ENCODE data around the gene GGT5.
"Not testable (repeated sequence)": the region's sequence is repeated elsewhere in the genome, so short reads cannot be mapped to it uniquely, and the experiment has no call there.

GGT5 gene

GRCh38 chr22:24263479-24263878, 18.6 kb upstream of the GGT5 start:
- DNase-seq (ENCODE audit: low read depth in 3 of 3) = not testable (repeated sequence)

DNA sequence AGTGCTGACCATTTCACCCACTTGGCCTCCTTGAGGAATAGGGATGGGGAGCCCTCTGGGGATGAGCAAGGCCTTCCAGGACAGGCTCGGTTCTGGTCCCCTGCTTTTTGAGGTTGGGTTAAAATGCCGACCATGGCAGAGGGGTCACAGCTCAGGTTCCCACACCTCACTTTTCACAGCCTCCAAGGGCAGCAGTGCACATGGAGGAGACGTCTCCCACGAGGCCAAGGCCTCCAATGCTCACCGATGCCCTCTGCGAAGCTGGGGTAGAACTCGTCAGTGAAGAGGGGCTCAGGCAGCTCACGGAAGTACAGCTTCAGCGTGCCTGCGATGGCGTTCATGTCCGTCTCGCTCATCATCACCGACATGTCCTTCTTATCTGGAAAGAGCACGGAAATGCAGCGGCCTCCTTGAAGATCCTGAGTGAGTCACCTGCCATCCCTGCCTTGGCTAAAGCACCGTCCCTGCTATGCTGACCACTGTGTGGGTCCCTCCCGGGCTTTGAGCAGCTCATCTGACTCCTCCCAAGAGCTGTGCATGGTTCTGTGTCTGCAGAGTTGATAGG, 17.4 kb upstream of the GGT5 start:
- DNase-seq (ENCODE audit: low read depth in 3 of 3) = not testable (repeated sequence)

- DNase-seq (ENCODE audit: low read depth in 3 of 3) = peak; percentile 41 to 59 (median 54)
Measured at GRCh38 chr22:24259459-24259858, 14.6 kb upstream of the GGT5 start.

DNA sequence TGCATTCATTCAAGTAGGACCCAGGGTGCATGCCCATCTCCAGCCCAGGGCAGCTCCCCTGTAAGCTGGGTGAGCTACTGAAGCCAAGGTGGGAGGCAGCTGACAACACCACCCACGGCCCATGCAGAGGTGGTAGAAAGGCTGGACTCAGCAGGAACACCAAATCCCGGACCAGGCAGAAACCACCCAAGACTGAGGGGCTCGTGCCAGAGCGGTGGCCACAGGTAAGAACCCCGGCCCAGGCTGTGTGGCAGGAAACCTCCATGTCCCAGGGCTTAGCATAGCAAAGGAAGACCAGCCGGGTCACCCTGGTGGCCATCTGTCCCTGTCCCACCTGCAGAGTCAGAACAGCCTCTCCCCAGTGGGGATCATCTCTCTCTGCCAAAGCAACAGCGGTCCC, 11.9 kb upstream of the GGT5 start:
- not testable (repeated sequence) for DNase-seq (ENCODE audit: low read depth in 3 of 3)

- DNase-seq (ENCODE audit: low read depth in 3 of 3) = not testable (repeated sequence)
Measured at GRCh38 chr22:24256136-24256535, 11.3 kb upstream of the GGT5 start.

DNA sequence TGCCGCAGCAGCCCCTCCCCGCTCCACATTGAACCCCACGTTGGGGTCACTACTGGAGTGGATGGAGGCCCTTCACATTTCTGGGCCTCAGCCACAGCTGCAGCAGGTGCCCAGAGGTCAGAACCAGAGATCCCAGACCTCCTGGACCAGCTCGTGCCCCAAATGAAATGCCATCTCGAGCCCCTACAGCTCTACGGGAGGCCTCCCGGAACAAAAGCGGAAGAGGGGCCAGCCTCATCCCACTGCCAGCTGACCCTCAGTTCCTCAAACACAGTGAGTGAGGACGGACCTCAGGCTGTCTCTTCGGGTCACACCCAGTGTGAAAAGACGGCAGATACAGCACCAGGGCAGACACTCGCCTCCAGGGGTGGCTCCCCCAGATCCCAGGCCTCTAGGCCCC, 8.2 kb upstream of the GGT5 start:
- not testable (repeated sequence) for DNase-seq (ENCODE audit: low read depth in 3 of 3)

DNA sequence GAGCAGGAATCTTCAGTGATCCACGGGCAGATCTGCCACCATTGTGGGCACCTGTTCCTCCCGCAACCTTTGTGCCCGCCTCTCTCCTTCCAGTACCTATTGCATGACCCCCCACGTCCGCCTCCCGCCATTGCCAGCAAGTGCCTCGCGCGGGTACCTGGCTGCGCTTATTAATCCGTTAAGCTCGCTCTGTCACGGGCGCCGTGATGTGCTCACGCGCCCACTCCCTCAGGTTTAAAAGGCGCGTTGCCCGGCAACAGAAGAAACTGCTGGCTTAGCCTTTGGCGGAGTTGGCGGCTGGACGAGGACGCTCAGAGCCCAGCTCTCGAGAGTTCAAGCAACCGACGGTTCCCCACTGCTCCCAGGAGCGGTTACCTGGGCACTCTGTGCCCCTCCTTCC, 6.4 kb upstream of the GGT5 start:
- not testable (repeated sequence) for DNase-seq (ENCODE audit: low read depth in 3 of 3)

GRCh38 chr22:24249413-24249812, 4.5 kb upstream of the GGT5 start:
- DNase-seq (ENCODE audit: low read depth in 3 of 3) = not testable (repeated sequence)

- not testable (repeated sequence) for DNase-seq (ENCODE audit: low read depth in 3 of 3)
Measured at GRCh38 chr22:24248611-24249010, 3.7 kb upstream of the GGT5 start.

DNA sequence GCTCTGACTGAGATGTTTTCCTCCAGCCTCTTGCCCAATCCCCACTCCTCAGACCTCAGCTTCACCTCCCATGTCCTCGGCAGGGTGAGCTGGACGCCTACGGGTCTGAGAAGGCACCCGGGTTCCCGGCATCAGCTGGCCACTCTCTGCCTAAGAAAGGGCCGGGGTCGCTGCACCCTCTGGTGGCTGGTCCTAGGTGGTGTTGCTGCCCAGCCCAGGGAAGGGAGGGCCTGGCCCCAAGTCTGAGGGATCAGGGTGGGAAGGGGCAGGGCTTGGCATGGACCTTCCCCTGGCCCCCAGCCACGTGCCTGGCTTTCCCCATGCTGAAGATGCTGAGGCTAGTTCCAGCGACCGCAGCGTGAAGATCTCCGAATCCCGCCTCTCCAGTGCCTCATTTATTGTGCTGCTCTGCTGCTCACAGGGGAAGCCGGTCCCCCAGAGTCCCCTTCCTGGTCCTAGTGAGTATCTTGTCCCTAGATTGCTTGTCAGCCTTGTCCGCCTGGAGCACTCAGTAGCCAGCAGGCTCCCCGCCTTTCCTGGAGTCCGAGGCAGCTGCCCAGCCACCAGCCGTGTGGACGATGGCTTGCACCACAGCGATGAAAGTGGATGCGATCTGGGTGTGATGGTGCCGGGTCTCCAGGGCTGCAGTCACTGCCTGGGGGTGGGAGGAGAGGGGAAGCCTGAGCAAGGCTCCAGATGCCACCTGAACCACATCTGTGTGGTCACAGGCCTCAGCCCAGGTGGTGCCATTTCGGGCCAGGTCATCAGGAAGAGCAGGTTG, 2.9 kb upstream of the GGT5 start:
- DNase-seq (ENCODE audit: low read depth in 3 of 3) = peak in 2 of 3 donors; percentile 31 to 47

DNA sequence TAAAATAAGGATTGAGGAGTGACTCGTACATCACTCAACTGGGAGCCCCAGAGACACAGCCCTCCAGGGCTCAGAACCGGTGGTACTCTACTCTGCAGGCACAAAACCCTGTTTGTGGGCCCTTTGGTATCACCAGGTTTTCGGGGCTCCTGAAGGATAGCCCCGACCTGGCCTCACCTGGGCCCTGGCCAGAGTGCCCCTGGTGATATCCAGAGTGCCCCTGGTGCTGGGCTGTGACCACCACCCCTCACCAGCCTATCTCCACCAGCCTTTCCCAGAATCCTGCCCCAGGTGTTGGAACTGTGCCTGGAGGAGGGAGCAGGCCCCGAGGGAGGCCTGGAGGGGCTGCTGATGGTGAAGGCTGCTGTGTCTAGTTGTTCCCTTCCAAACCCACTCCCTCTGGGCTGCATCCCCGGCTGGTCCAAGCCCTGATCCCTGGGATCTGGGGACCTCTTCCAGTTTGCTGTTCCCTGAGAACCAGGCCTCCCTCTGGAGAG, 2.2 kb upstream of the GGT5 start:
- DNase-seq (ENCODE audit: low read depth in 3 of 3) = no peak

DNA sequence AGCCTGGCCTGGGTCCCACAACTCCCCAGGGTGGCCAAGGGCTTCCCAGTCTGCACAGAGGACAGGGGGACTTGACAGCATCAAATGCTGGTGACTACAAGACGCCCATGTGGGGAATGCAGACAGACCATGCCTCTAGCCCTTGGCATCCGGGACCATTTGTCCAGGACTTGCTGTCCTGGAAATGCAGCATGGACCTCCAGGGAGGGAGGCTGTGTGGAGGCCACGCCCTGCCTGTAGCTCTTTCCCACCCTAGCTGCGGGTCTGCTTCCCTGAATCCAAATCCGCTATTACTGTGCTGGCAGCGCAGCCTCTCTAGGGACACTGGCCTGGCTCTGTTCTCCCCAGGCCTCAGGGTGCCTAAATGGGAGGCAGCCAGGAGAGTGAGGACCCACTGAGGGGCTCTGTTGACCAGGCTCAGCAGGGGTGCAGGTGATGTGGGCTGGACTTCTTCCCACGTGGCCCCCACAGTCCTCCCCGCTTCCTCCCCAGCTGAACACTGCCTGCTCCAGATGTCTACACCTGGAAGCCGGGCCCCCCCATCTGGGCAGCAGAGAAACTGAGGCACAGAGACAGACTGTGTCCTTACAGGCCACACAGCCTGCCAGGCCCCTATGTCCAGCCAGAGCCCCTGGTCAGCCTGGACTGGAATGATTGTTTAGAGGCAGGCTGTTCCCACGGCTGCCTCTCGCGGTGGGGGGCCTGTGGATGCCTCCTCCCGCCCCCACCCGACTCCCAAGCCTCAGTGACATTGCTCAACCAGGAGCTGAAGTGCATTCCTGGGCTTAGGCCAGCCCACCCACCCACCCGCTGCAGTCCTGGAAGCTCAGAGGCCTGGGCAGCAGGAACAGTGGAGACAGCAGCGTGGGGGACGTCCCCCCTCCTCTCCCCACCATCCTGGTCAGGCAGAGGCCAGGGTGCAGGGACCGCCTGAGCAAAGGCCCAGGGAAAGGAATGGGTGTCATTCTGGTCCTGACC, 991 bp upstream of the GGT5 start:
- DNase-seq (ENCODE audit: low read depth in 3 of 3) = not testable (repeated sequence)

GRCh38 chr22:24244144-24244787, 616 bp downstream of the GGT5 start:
- no peak for DNase-seq (ENCODE audit: low read depth in 3 of 3)

GRCh38 chr22:24243417-24243816, 1.5 kb downstream of the GGT5 start:
- not testable (repeated sequence) for DNase-seq (ENCODE audit: low read depth in 3 of 3)

GRCh38 chr22:24240985-24241692, 3.7 kb downstream of the GGT5 start:
- not testable (repeated sequence) for DNase-seq (ENCODE audit: low read depth in 3 of 3)

DNA sequence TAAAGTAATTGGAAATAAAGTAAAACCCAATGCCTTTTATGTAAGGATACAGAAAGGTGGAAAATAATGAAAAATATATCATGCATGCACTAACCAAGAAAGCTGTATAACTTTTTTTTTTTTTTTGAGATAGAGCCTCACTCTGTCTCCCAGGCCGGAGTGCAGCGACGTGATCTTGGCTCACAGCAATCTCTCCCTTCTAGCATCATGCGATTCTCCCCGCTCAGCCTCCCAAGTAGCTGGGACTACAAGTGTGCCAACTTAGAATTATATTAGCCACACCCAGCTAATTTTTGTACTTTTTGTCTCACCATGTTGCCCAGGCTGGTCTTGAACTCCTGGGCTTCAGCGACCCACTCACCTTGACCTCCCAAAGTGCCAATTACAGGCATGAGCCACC, 4.5 kb downstream of the GGT5 start:
- DNase-seq (ENCODE audit: low read depth in 3 of 3) = no peak

- not testable (repeated sequence) for DNase-seq (ENCODE audit: low read depth in 3 of 3)
Measured at GRCh38 chr22:24238101-24238694, 6.7 kb downstream of the GGT5 start.

- no peak for DNase-seq (ENCODE audit: low read depth in 3 of 3)
Measured at GRCh38 chr22:24236656-24237055, 8.2 kb downstream of the GGT5 start.

DNA sequence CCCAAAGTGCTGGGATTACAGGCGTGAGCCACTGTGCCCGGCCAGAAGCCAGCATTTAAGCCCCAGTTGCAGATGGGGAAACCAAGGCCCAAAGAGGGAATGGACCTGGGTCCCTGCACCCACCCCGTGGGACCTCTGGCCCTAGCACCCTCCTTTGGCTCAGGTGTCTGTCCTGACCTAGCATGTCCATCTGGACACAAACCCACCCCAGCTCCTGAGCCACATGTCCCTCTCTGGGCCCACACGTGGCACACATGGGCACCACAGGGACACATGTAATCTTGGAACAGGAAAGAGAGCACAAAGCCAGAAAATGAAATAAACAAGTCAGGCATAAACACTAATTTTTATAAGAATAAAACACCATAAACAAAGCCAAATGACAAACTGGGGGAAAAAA, 9.6 kb downstream of the GGT5 start:
- no peak for DNase-seq (ENCODE audit: low read depth in 3 of 3)

- DNase-seq (ENCODE audit: low read depth in 3 of 3) = no peak
Measured at GRCh38 chr22:24233816-24234215, 11.1 kb downstream of the GGT5 start.
